ENCODE measurements around the gene GRAP2. TPM values are rescaled to one million over a fixed set of nuclear protein-coding genes. Genes with fewer than 3 reads are reported as not detected.

GRAP2 gene
- total and polyA plus RNA-seq, 10 of the 15 experiments (the other 5 are each of a cell fraction or from before 2014, with no cell fraction given): 3.3 to 79.1 (median 59.6) TPM

DNA sequence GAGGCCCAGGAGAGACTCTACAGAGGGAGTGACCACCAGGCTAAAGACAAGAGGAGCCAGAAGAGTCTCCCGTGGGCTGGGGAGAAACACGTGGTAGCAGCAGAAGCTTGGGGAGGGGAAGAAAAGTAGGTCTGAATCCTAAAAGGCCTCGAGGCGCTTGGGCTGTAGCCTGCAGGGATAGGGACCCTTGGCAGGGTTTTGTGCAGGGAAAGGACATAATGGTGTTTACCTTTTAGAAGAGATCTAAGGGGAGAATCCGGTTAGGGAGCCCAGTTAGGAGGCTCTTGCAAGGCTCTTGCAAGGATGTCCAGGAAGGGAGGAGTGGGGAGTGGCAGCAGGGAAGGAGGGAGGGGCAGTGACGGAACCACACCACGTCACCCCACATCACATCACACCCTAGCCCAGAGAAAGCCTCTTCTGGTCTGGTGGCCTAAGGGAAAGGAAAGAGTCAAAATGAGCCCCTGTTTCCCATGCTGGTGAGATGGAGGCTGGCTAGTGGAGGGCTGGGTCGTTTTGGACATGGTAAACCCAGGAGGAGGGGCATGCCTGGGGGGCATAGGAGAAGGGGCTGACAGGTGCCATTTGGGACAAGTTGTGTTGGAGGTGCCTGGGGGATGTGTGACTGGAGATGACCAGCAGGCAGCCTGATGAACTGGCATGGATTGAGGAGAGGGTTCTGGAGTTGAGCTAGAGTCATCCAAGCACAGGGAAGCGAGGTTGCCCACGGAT, 87.7 kb downstream of the GRAP2 start:
- RAD21 ChIA-PET (ENCODE audit: unreplicated experiment): no interaction called here
- no peak overlapping the region for H3K9ac ChIP-seq (ENCODE audit: control insufficient read depth, insufficient read depth, low read length)
- WGBS (ENCODE audit: insufficient coverage, insufficient replicate concordance, low lambda C conversion rate, missing lambda C conversion rate): 48% methylated on average over 10 of the region's 10 CpGs
- H3K36me3 ChIP-seq (ENCODE audit: control insufficient read depth in 2 of 2, insufficient read depth in 2 of 2, low read length in 1 of 2): no peaks in the 10 kb centered on the region
- H3K4me1 ChIP-seq (ENCODE audit: control insufficient read depth, insufficient read depth, low read length): peaks cover 11% of the 10 kb centered on the region
- no TSS peak for BruUV-seq (replicated peaks)
- no peak overlapping the region for H3K4me2 ChIP-seq (ENCODE audit: control insufficient read depth, insufficient read depth)
- H3K4me3 ChIP-seq: no peak overlapping the region
- POLR2A ChIA-PET: no interaction called here
- FAIRE-seq (no peak), ATAC-seq (peak; percentile 11; the same call in 1 of the 3 replicates), DNase-seq (ENCODE audit: low read depth, low spot score) (no peak)
- intact Hi-C loops (cut with micrococcal nuclease; ENCODE audit: unreplicated experiment) (no loop called here), in situ Hi-C loops (cut with MboI) (no loop called here)
- no peak overlapping the region for H2AFZ ChIP-seq (ENCODE audit: control insufficient read depth, low read depth, low read length)
- no peaks in the 10 kb centered on the region for H3K9me3 ChIP-seq (replicated peaks; ENCODE audit: control insufficient read depth, insufficient read depth, low read length)
- H3K79me2 ChIP-seq (ENCODE audit: control insufficient read depth, insufficient read depth, low read length): no peaks in the 10 kb centered on the region
- H3K27ac ChIP-seq (ENCODE audit: control insufficient read depth, insufficient read depth): no peak overlapping the region
- SMC1A ChIA-PET (ENCODE audit: uncharacterized antibody, unreplicated experiment): no interaction called here
- CTCF ChIA-PET: interaction anchor here (0.6 kb wide), 1 partner anchor 360 kb away, joined by 3 read pairs; no protein-coding TSS in a partner anchor
- peaks cover 0 to 2% of the 10 kb centered on the region in 2 experiments; a peak in 1 of 4 replicates for H3K27me3 ChIP-seq (replicated peaks in 1 of 2; ENCODE audit: control insufficient read depth in 2 of 2, insufficient read depth in 2 of 2, low read length in 1 of 2)
- H4K20me1 ChIP-seq (ENCODE audit: control insufficient read depth, insufficient read depth): no peaks in the 10 kb centered on the region
- TF ChIP-seq LARP7 (IDR thresholded peaks at IDR 0.05) (no peak), ZZZ3 (IDR thresholded peaks at IDR 0.05; ENCODE audit: control insufficient read depth, insufficient read length, low read depth) (no peak), CEBPB (IDR thresholded peaks at IDR 0.05; ENCODE audit: borderline replicate concordance in 1 of 2, low read depth in 2 of 2, low read length in 2 of 2) (no peak), POLR2A (IDR thresholded peaks at IDR 0.05; ENCODE audit: low read depth, low read length) (no peak), BCL11A (IDR thresholded peaks at IDR 0.05; ENCODE audit: low read depth, low read length) (no peak), HDAC2 (IDR thresholded peaks at IDR 0.05) (no peak), MTA2 (IDR thresholded peaks at IDR 0.05; ENCODE audit: low read depth) (no peak), SREBF1 (IDR thresholded peaks at IDR 0.05; ENCODE audit: low read length) (no peak), ETV6 (conservative IDR thresholded peaks at IDR 0.05 in 1 of 2, IDR thresholded peaks at IDR 0.05 in 1 of 2; ENCODE audit: borderline replicate concordance in 1 of 2, low read depth in 1 of 2) (no peak), BACH1 (IDR thresholded peaks at IDR 0.05; ENCODE audit: borderline replicate concordance) (no peak), FOXK2 (IDR thresholded peaks at IDR 0.05) (no peak), BMI1 (IDR thresholded peaks at IDR 0.05; ENCODE audit: borderline replicate concordance) (no peak), CBFB (IDR thresholded peaks at IDR 0.05; ENCODE audit: low read depth) (no peak), ZNF207 (IDR thresholded peaks at IDR 0.05; ENCODE audit: borderline replicate concordance) (no peak), NFXL1 (IDR thresholded peaks at IDR 0.05; ENCODE audit: borderline replicate concordance) (no peak), SUPT20H (IDR thresholded peaks at IDR 0.05; ENCODE audit: borderline replicate concordance, control insufficient read depth, low read depth, low read length) (no peak)
- TF ChIP-seq, protein P1, sequence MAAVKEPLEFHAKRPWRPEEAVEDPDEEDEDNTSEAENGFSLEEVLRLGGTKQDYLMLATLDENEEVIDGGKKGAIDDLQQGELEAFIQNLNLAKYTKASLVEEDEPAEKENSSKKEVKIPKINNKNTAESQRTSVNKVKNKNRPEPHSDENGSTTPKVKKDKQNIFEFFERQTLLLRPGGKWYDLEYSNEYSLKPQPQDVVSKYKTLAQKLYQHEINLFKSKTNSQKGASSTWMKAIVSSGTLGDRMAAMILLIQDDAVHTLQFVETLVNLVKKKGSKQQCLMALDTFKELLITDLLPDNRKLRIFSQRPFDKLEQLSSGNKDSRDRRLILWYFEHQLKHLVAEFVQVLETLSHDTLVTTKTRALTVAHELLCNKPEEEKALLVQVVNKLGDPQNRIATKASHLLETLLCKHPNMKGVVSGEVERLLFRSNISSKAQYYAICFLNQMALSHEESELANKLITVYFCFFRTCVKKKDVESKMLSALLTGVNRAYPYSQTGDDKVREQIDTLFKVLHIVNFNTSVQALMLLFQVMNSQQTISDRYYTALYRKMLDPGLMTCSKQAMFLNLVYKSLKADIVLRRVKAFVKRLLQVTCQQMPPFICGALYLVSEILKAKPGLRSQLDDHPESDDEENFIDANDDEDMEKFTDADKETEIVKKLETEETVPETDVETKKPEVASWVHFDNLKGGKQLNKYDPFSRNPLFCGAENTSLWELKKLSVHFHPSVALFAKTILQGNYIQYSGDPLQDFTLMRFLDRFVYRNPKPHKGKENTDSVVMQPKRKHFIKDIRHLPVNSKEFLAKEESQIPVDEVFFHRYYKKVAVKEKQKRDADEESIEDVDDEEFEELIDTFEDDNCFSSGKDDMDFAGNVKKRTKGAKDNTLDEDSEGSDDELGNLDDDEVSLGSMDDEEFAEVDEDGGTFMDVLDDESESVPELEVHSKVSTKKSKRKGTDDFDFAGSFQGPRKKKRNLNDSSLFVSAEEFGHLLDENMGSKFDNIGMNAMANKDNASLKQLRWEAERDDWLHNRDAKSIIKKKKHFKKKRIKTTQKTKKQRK (IDR thresholded peaks at IDR 0.05; ENCODE audit: low read depth, low read length): no peak
- TF ChIP-seq, protein P2, sequence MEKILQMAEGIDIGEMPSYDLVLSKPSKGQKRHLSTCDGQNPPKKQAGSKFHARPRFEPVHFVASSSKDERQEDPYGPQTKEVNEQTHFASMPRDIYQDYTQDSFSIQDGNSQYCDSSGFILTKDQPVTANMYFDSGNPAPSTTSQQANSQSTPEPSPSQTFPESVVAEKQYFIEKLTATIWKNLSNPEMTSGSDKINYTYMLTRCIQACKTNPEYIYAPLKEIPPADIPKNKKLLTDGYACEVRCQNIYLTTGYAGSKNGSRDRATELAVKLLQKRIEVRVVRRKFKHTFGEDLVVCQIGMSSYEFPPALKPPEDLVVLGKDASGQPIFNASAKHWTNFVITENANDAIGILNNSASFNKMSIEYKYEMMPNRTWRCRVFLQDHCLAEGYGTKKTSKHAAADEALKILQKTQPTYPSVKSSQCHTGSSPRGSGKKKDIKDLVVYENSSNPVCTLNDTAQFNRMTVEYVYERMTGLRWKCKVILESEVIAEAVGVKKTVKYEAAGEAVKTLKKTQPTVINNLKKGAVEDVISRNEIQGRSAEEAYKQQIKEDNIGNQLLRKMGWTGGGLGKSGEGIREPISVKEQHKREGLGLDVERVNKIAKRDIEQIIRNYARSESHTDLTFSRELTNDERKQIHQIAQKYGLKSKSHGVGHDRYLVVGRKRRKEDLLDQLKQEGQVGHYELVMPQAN (conservative IDR thresholded peaks at IDR 0.05): no peak
